PFSK-1 (cell line): ENCODE results near the gene TSPAN4.

ENCODE experiments used
- FOXP2 ChIP-seq: optimal IDR thresholded peaks from 2 replicates; pipeline ENCODE3; 2011; ENCODE audit warnings: borderline replicate concordance, control low read depth, inconsistent platforms; ENCODE audit not compliant: insufficient read depth; ENCODE audit errors: extremely low read length, extremely low read depth
- POLR2AphosphoS5 ChIP-seq: IDR thresholded peaks from 2 replicates; pipeline ENCODE4 v1.6.1; 2012; ENCODE audit warnings: low read depth, mild to moderate bottlenecking, control low read depth, low read length, moderate library complexity
- SIN3A ChIP-seq: IDR thresholded peaks from 2 replicates; pipeline ENCODE4 v1.6.1; 2012; ENCODE audit warnings: mild to moderate bottlenecking, low read length, moderate library complexity, borderline replicate concordance; ENCODE audit not compliant: insufficient read depth
- TAF1 ChIP-seq: IDR thresholded peaks from 2 replicates; pipeline ENCODE4 v1.6.1; 2012; ENCODE audit warnings: low read length, control low read depth, borderline replicate concordance; ENCODE audit not compliant: insufficient read depth
- TF ChIP-seq, protein P1 (sequence below), 2 experiments: IDR thresholded peaks; 2 replicates each; pipeline versions ENCODE4 v1.6.1 to v1.8.0; 2011 to 2012; ENCODE audit warnings: low read depth in 2 of 2, low read length in 2 of 2, control low read depth in 1 of 2, inconsistent platforms in 1 of 2, mild to moderate bottlenecking in 1 of 2, moderate library complexity in 1 of 2; ENCODE audit not compliant: insufficient read depth in 1 of 2

The TSPAN4 gene

DNA sequence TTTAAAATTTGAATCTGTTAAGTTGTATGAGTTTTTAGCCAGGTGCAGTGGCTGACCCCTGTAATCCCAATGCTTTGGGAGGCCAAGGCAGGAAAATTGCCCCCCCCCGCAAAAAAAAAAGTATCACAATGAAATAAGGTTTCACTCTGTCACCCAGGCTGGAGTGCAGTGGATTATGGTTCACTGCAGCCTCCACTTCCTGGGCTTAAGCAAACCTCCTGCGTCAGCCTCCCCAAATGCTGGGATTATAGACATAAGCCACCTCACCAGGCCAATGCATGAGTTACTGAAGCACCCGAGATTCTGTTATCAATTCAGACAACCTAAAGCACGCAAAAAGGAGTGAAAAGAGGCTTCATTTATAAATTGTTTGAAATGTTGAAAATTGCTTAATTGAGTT is 70.4 kb downstream of the TSPAN4 start:
- TF ChIP-seq TAF1 = no peak
- no peak for TF ChIP-seq FOXP2
- TF ChIP-seq, protein P1, sequence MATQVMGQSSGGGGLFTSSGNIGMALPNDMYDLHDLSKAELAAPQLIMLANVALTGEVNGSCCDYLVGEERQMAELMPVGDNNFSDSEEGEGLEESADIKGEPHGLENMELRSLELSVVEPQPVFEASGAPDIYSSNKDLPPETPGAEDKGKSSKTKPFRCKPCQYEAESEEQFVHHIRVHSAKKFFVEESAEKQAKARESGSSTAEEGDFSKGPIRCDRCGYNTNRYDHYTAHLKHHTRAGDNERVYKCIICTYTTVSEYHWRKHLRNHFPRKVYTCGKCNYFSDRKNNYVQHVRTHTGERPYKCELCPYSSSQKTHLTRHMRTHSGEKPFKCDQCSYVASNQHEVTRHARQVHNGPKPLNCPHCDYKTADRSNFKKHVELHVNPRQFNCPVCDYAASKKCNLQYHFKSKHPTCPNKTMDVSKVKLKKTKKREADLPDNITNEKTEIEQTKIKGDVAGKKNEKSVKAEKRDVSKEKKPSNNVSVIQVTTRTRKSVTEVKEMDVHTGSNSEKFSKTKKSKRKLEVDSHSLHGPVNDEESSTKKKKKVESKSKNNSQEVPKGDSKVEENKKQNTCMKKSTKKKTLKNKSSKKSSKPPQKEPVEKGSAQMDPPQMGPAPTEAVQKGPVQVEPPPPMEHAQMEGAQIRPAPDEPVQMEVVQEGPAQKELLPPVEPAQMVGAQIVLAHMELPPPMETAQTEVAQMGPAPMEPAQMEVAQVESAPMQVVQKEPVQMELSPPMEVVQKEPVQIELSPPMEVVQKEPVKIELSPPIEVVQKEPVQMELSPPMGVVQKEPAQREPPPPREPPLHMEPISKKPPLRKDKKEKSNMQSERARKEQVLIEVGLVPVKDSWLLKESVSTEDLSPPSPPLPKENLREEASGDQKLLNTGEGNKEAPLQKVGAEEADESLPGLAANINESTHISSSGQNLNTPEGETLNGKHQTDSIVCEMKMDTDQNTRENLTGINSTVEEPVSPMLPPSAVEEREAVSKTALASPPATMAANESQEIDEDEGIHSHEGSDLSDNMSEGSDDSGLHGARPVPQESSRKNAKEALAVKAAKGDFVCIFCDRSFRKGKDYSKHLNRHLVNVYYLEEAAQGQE (IDR thresholded peaks at IDR 0.05; ENCODE audit: insufficient read depth in 1 of 2, low read depth in 2 of 2, low read length in 2 of 2) = no peak
- no peak for TF ChIP-seq POLR2AphosphoS5
- TF ChIP-seq SIN3A = no peak

DNA sequence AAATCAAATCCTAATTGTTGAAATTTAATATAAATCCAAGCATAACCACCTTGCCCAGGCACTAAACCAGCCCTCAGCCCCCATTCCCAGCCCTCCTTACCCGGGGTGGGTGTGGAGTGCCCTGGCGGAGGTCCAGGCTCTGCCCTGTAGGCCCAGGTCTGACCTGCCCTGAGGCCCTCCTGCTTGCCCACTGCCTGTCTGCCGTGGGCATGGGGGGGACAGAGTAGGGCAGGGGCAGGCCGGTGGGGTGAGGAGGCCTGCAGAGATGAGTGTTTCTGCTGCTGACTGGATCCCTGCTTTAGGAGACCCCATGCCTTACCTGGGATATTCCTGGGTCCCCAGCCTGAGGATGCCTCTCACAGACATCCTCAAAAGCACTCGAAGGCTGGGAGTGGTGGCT is 71.6 kb downstream of the TSPAN4 start:
- TF ChIP-seq SIN3A (no peak), POLR2AphosphoS5 (no peak), FOXP2 (no peak), TAF1 (no peak)
- TF ChIP-seq, protein P1 (IDR thresholded peaks at IDR 0.05; ENCODE audit: insufficient read depth in 1 of 2, low read depth in 2 of 2, low read length in 2 of 2) = no peak

DNA sequence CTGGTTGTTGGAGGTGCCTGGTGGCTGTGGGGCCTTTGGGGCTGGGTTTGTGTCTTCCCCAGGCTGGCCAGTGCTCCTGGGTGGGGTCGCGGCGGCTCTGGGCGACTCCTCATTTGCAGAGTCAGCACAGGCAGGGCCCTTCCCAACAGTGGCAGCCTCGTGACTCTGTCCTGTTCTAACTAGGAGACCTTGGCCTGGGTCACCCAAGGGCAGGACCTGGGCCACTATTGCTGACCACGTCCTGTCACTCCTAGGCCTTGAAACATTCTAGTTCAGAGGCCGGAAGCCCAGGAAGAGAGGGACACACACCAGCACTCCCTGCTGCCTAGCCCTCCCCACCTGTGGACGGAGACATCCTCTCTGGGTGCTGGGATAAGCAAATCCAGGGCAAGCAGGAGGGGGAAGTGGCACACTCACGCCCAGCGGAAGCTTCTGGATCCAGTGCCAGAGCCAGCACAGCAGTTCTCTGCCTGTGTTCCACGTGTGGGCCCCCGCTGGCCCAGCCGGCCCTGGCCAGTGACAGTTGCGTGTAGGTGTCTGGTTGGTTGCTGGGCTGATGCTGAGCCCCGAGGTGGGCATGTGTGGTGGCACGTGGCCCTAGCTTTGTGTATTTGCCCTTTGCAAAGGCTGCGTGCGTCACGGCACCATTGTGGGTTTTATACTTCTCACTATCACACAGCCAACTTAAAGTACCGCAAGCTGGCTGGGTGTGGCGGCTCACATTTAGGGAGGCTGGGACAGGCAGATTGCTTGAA is 72.3 kb downstream of the TSPAN4 start:
- no peak for TF ChIP-seq POLR2AphosphoS5
- TF ChIP-seq TAF1 = no peak
